Activated naive CD4-positive, alpha-beta T cell treated with Interleukin-2 at 50 U/mL for 16 hours (primary cell): ENCODE results near the gene TTBK2.
"Not testable (repeated sequence)": the region's sequence is repeated elsewhere in the genome, so short reads cannot be mapped to it uniquely, and the experiment has no call there.

ENCODE experiments used
- DNase-seq: peaks from one replicate; pipeline ENCODE4 v3.0.0-alpha.2; 2020

TTBK2 gene

DNA sequence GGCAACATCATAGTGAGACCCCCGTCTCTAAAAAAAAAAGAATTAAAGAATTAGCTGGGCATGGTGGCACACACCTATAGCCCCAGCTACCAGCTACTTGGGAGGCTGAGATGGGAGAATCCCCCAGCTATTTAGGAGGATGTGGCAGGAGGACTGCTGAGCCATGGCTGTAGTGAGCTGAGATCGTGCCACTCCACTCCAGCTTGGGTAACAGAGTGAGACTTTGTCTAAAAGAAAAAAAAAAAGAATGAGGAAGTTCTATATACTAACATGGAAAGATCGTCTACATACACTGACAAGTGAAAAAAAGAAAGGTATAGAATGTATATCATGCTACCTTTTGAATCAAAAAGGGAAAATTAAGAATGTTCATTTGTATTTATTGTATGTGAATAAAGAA, 99.8 kb downstream of the TTBK2 start:
- no peak for DNase-seq

DNA sequence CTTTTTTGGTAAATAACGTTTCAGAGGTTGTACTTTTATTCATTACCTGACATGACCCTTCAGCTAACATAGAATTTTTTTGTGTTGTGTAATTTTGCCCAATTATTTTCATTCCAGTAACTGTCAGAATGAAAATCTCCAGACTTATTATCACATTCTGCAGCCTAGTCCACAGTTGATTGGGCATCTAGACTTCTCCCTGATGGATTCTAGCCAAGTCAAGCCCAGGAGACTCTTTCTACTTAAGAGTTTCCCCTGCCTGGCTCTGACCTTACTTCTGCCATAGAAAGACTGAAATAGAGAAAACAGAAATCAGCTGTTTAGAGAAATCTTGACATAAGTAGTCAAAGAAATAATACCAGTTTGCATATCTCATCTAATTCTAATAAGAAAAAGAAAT, 100.8 kb downstream of the TTBK2 start:
- DNase-seq, result no peak

GRCh38 chr15:42811433-42811832, 109.1 kb downstream of the TTBK2 start:
- no peak for DNase-seq

DNA sequence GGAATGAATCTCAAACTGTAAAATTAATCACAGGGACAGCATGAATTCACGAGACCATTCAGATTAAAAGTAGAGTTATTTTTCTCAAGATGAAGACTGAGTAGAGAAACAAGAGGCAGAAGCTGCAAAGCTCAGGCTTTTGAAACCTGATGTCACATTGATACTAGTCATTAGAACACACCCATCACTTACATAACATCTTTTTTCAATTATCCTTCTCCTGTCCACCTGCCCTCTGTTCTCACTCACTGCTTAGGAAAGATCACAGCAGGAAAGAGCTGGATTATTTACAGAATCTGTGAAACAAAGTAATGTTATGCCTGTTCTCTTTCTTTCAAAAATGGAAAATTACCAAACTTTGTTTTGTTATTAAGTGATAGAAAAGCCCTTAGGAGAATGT, 111.7 kb downstream of the TTBK2 start:
- no peak for DNase-seq

- no peak for DNase-seq
These were observed 115.3 kb downstream of the TTBK2 start for GRCh38 chr15:42805266-42805665.

GRCh38 chr15:42804739-42805138, 115.8 kb downstream of the TTBK2 start:
- DNase-seq, result no peak

GRCh38 chr15:42803436-42803835, 117.1 kb downstream of the TTBK2 start:
- no peak for DNase-seq

- DNase-seq, result no peak
These were observed 118.4 kb downstream of the TTBK2 start for GRCh38 chr15:42802168-42802567.

DNA sequence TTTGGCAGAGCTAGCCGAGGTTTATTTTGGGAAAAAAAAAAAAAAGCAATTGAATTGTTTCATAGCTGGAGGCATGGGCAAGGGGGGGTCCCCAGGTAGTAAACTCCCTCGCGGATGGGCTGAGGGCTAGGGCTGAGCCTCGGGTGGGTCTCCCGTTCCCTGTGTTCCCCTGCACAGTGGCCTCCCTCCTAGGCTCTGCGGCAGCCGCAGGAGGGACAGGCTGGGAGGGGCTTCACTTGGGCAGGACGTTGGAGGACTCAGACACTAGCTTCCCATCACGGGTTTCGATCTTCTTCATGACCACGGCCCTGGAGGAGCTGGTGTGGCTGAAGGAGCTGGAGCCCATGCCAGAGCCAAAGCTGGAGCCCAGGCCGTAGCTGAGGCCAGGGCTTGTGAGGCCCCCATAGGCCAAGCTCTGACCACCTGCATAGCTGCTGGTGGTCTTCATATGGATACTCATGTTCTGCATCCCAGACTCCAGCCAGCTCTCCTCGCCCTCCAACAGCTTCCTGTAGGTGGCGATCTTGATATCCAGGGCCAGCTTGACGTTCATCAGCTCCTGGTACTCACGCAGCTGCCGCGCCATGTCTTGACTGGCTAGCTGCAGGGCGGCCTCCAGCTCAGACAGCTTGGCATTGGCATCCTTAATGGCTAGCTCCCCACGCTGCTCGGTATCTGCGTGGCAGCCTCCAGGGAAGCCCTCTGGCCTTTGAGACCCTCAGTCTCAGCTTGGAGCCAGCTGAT, 119.7 kb downstream of the TTBK2 start:
- no peak for DNase-seq

DNA sequence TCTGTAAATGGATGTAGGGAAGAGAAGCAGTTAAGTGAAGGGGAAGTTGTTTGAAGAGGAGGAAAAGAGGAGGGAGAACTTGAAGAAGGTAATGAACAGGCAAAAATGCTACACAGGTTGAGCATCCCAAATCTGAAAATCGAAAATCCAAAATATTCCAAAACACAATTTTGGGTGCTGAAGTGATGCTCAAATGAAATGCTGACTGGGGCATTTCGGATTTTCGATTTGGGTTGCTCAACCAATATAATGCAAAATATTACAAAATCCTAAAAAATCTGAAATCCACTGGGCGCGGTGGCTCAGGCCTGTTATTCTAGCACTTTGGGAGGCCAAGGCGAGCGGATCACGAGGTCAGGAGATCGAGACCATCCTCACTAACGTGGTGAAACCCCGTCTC, 121.8 kb downstream of the TTBK2 start:
- DNase-seq, result no peak

DNA sequence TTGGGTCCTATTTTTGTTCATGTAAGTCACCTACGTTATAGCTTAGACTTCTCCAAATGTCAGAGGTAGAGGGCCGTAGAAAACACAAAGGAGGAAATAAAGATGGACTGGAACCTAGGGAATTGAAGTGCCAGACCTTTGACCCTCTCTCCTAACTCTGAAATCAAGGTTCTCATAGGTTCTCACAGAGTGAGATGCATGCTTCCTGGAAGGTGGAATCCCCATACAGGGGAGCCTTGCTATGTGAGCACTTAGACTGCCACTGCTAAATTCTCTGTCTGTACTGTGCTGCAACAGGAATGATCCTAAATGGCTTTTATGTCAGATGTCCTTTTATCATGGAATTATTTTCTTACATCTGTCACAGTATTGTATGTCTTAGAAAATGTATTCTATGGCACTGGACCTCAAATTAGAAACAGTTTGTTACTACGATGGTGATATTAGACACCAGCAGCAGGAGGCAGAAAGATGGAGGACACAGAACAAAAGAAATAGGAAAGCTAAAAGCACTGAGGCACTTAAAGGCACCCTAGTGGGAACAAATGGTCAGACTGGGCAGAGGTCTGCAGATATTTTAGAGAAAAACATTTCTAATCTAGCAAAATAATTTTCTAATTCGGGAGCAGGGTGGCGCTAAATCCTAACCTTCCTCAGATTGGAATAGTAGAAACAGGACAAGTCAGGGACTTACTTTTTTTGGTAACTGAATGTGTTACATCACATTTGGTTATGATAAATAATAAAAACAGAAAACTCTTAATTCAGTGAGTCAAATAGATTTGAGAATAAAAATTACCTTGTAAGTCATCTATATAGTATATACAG, 123.4 kb downstream of the TTBK2 start:
- no peak for DNase-seq

DNA sequence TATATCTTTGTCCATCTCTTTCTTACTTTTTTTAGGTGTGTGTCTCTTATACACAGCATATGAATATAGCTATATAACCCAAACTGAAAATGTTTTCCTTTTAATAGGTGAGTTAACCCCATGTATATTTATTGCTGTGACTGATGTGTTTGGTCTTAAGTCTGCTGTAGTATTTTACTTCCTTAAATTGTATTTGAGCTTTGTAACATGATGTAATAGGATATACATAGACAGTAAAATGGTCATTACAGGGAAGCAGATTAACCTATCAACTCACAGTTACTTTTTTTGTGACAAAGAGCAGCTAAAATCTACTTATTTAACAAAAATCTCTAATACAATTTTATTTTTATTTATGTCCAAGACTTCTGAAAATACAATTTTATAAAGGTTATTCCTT, 131.9 kb downstream of the TTBK2 start:
- DNase-seq, result no peak

- no peak for DNase-seq
These were observed 133.6 kb downstream of the TTBK2 start for GRCh38 chr15:42786978-42787377.

DNA sequence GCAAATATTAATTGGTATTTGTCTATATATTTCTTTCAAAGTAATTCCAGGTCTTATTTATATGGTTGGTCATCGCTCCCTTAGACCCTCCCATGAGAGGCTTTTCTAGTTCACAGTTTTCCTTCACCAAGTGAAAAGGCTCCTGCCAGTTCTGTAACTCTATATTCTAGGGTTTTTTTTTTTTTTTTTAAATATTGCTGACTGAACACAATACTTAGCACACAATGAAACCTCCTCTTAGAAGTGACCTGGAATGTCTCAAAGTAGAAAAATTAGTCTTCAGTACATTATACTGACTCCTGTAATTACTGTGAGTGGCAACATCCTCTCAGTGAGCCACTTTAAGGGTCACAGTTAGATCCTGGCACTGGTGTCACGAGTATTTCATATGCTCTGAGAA, 135.0 kb downstream of the TTBK2 start:
- no peak for DNase-seq

- DNase-seq, result no peak
These were observed 135.9 kb downstream of the TTBK2 start for GRCh38 chr15:42784705-42785104.

DNA sequence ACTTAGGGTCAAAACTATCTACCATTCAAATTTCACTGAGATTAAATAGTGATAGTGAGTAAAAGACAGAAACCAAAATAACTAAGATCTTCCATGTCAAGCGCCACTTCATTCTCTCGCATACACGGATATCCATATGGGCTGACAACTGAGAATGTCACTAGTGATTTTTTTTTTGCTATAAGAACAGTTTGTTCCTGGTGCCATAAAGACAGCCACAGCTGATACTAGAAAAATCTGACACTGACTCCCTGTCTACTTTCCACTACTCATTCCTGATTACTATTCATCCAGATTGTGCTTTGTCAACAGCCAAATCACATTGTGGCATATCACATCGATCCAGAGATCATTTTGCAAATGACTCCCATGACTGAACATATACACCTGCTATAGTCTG, 137.9 kb downstream of the TTBK2 start:
- DNase-seq, result no peak

GRCh38 chr15:42775416-42775815, 145.2 kb downstream of the TTBK2 start:
- DNase-seq, result no peak

- no peak for DNase-seq
These were observed 147.7 kb downstream of the TTBK2 start for GRCh38 chr15:42772901-42773300.

GRCh38 chr15:42772144-42772543, 148.4 kb downstream of the TTBK2 start:
- DNase-seq, result no peak

DNA sequence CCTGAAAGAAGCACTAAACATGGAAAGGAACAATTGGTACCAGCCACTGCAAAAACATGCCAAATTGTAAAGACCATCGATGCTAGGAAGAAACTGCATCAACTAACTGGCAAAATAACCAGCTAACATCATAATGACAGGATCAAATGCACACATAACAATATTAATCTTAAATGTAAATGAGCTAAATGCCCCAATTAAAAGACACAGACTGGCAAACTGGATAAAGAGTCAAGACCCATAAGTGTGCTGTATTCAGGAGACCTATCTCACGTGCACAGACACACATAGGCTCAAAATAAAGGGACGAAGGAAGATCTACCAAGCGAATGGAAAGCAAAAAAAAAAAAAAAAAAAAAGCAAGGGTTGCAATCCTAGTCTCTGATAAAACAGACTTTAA, 154.5 kb downstream of the TTBK2 start:
- DNase-seq, result not testable (repeated sequence)

DNA sequence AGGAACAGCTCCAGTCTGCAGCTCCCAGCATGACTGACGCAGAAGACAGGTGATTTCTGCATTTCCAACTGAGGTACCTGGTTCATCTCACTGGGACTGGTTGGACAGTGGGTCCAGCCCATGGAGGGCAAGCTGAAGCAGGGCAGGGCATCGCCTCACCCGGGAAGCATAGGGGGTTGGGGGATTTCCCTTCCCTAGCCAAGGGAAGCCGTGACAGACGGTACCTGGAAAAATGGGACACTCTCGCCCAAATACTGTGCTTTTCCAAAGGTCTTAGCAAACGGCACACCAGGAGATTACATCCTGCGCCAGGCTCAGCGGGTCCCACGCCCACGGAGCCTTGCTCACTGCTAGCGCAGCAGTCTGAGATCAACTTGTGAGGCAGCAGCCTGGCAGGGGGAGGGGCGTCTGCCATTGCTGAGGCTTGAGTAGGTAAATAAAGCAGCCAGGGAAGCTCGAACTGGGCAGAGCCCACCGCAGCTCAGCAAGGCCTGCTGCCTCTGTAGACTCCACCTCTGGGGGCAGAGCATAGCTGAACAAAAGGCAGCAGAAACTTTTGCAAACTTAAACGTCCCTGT, 156.3 kb downstream of the TTBK2 start:
- DNase-seq, result not testable (repeated sequence)

DNA sequence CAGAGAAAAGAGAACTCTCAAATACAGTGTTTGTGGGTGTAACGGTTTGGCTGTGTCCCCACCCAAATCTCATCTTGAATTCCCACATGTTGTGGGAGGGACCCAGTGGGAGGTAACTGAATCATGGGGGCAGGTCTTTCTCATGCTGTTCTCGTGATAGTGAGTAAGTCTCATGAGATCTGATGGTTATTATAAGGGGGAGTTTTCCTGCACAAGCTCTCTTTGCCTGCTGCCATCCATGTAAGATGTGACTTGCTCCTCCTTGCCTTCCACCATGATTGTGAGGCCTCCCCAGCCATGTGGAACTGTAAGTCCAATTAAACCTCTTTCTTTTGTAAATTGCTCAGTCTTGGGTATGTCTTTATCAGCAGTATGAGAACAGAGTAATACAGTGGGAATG, 158.8 kb downstream of the TTBK2 start:
- DNase-seq, result not testable (repeated sequence)

DNA sequence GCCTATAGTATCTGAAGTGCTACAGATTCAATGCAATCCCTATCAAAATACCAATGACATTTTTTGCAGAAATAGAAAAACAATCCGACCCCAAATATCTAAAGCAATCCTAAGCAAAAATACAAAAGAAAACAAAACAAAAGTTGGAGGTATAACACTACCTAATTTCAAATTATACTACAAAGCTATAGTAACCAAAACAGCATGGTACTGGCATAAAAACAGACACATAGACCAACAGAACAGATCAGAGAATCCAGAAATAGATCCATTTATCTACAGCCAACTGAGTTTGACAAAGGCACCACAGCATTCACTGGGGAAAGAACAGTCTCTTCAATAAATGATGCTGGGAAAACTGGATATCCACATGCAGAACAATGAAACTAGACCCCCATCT, 159.8 kb downstream of the TTBK2 start:
- DNase-seq, result no peak

DNA sequence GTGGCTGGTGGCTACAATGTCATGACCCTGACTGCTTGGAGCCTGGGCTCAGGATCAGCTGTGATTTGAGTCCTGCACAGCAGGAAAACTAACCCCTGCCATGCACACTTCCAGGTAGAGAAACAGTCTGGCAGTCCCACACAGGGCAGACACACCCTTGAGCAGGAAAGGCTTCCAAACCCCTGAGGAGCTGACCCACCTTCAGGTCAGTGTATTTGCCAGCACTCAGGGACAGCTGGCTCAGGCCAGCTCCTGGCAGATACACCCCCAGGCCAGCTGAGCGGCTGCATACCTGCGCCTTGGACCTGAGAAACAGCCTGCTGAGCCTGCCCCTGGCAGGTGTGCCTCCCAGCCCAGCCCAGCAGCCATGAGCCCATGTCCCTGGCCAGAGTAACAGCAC, 161.5 kb downstream of the TTBK2 start:
- DNase-seq, result no peak
